ENCODE results near the gene NUP42. TPM values are rescaled to one million over a fixed set of nuclear protein-coding genes. Genes with fewer than 3 reads are reported as not detected.
A peak's percentile ranks its signal among the peaks of the same experiment; 100 is the strongest.

Gene NUP42
- total and polyA plus RNA-seq, 2 of the 13 experiments (the other 11 are each of a cell fraction or from before 2014, with no cell fraction given) = 32.0 to 51.5 TPM

- TF ChIP-seq NCOA1 (CRISPR knock-in tag; IDR thresholded peaks at IDR 0.05) (no peak), CHD2 (IDR thresholded peaks at IDR 0.05; ENCODE audit: low read depth, low read length) (peak; percentile 51; the same call in 1 of the 2 replicates), TAF1 (CRISPR knock-in tag; IDR thresholded peaks at IDR 0.05) (peak; percentile 91), ZNF367 (CRISPR knock-in tag; IDR thresholded peaks at IDR 0.05; ENCODE audit: borderline replicate concordance) (no peak), KDM3A (CRISPR knock-in tag; IDR thresholded peaks at IDR 0.05; ENCODE audit: low read depth) (peak; percentile 76), MXD3 (CRISPR knock-in tag; IDR thresholded peaks at IDR 0.05) (peak; percentile 62; the same call in 1 of the 2 replicates), ZFY (CRISPR knock-in tag; IDR thresholded peaks at IDR 0.05) (peak; percentile 94), ZNF253 (CRISPR knock-in tag; IDR thresholded peaks at IDR 0.05; ENCODE audit: borderline replicate concordance) (no peak), MBNL3 (CRISPR knock-in tag; conservative IDR thresholded peaks at IDR 0.05) (no peak), SIN3A (IDR thresholded peaks at IDR 0.05; ENCODE audit: borderline replicate concordance, low read depth, low read length) (peak; percentile 79; the same call in 1 of the 2 replicates), REPIN1 (CRISPR knock-in tag; IDR thresholded peaks at IDR 0.05; ENCODE audit: borderline replicate concordance, low read depth) (peak; percentile 90), ZNF503 (CRISPR knock-in tag; IDR thresholded peaks at IDR 0.05) (no peak; the same call in 1 of the 2 replicates), SSRP1 (CRISPR knock-in tag; IDR thresholded peaks at IDR 0.05) (peak; percentile 55; the same call in 1 of the 2 replicates), ZNF350 (CRISPR knock-in tag; IDR thresholded peaks at IDR 0.05; ENCODE audit: borderline replicate concordance, low read depth) (peak; percentile 94), ZNF326 (CRISPR knock-in tag; IDR thresholded peaks at IDR 0.05; ENCODE audit: borderline replicate concordance) (no peak), GTF3A (CRISPR knock-in tag; conservative IDR thresholded peaks at IDR 0.05) (no peak), HINFP (CRISPR knock-in tag; IDR thresholded peaks at IDR 0.05; ENCODE audit: low read depth) (peak; percentile 90), ZBTB8A (CRISPR knock-in tag; IDR thresholded peaks at IDR 0.05; ENCODE audit: borderline replicate concordance, low read depth) (peak; percentile 99)
- TF ChIP-seq, protein P1, sequence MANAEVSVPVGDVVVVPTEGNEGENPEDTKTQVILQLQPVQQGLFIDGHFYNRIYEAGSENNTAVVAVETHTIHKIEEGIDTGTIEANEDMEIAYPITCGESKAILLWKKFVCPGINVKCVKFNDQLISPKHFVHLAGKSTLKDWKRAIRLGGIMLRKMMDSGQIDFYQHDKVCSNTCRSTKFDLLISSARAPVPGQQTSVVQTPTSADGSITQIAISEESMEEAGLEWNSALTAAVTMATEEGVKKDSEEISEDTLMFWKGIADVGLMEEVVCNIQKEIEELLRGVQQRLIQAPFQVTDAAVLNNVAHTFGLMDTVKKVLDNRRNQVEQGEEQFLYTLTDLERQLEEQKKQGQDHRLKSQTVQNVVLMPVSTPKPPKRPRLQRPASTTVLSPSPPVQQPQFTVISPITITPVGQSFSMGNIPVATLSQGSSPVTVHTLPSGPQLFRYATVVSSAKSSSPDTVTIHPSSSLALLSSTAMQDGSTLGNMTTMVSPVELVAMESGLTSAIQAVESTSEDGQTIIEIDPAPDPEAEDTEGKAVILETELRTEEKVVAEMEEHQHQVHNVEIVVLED (CRISPR knock-in tag; IDR thresholded peaks at IDR 0.05; ENCODE audit: borderline replicate concordance) = peak; percentile 94
- TF ChIP-seq, protein P2, sequence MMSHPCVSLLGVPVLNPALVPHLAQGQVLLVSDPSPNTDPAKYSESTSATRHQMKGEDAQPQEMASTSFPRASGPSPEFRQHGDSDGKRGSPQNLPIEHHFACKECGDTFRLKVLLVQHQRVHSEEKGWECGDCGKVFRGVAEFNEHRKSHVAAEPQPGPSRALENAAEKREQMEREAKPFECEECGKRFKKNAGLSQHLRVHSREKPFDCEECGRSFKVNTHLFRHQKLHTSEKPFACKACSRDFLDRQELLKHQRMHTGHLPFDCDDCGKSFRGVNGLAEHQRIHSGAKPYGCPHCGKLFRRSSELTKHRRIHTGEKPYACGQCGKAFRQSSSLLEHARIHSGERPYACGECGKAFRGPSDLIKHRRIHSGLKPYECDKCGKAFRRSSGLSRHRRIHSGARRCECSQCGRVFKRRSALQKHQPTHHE (CRISPR knock-in tag; IDR thresholded peaks at IDR 0.05; ENCODE audit: borderline replicate concordance) = peak; percentile 13; the same call in 1 of the 2 replicates
These were observed at the start of gene NUP42 (continued) for GRCh38 chr7:23181684-23182553.

Measured in HepG2 (cell line).